Upper lobe of left lung (tissue), 6 donors: Measurements from ENCODE around the gene C3orf18. TPM values are rescaled to one million over a fixed set of nuclear protein-coding genes. Genes with fewer than 3 reads are reported as not detected.
A peak's percentile ranks its signal among the peaks of the same experiment; 100 is the strongest.

Experiments
- ATAC-seq, 2 donors: fragments of 200-7000 bp; cut with Tn5 transposase; one replicate each; pipeline ENCODE4 v1.9.1; 2022; ENCODE audit warnings: mild to moderate bottlenecking in 2 of 2, moderate library complexity in 2 of 2; ENCODE audit not compliant: low FRiP score in 2 of 2
- DNase-seq, 2 donors: peaks; one replicate each; pipeline ENCODE4 v3.0.0-alpha.2; 2019 to 2020
- H3K27ac ChIP-seq, 4 donors: fragments of 200-600 bp; sonication (generic); one replicate each; pipeline ENCODE4 v1.5.1; 2016 to 2019
- H3K27me3 ChIP-seq, 4 donors: fragments of 200-600 bp; sonication (generic); one replicate each; pipeline ENCODE4 v1.5.1; 2017 to 2019
- H3K36me3 ChIP-seq, 4 donors: fragments of 200-600 bp; sonication (generic); one replicate each; pipeline ENCODE4 v1.5.1; 2016 to 2019
- H3K4me1 ChIP-seq, 4 donors: fragments of 200-600 bp; sonication (generic); one replicate each; pipeline ENCODE4 v1.5.1; 2018 to 2019
- H3K4me3 ChIP-seq, 4 donors: fragments of 200-600 bp; sonication (generic); one replicate each; pipeline ENCODE4 v1.5.1; 2017 to 2019; ENCODE audit warnings: mild to moderate bottlenecking in 2 of 4, moderate library complexity in 1 of 4
- H3K9me3 ChIP-seq, 4 donors: fragments of 200-600 bp; sonication (generic); one replicate each; pipeline ENCODE4 v1.5.1; 2018 to 2019
- CTCF ChIP-seq, 6 experiments: fragments of 450-650 bp in 4 of 6; fragments of 200-600 bp in 2 of 6; sonication (generic) in 2 of 6; IDR thresholded peaks; one replicate each; pipeline ENCODE4 v1.5.1; 2016 to 2019; ENCODE audit warnings: antibody characterized with exemption in 6 of 6
- EP300 ChIP-seq, 4 donors: sonication (generic); formaldehyde crosslinking; IDR thresholded peaks; one replicate each; pipeline ENCODE4 v1.5.1; 2017; ENCODE audit warnings: antibody characterized with exemption in 4 of 4, control low read depth in 2 of 4
- POLR2A ChIP-seq, 4 donors: fragments of 450-650 bp; IDR thresholded peaks; one replicate each; pipeline ENCODE4 v1.5.1; 2016 to 2017; ENCODE audit warnings: antibody characterized with exemption in 4 of 4, mild to moderate bottlenecking in 2 of 4
- POLR2AphosphoS5 ChIP-seq, 2 donors: sonication (generic); formaldehyde crosslinking; IDR thresholded peaks; one replicate each; pipeline ENCODE4 v1.5.1; 2017; ENCODE audit warnings: antibody characterized with exemption in 2 of 2
- WGBS, 2 donors: methylation state at CpG; one replicate each; pipeline ENCODE4 v1.1.5; 2017 to 2018; 5-methylcytosine and 5-hydroxymethylcytosine counted together
- total RNA-seq, 6 donors: library from RNA; depleted of rRNA in 4 of 6; stranded (reverse); fragments of >200 nt in 4 of 6; gene quantifications; one replicate each; pipeline versions ENCODE4 v1.1.0 to v1.2.1, GENCODE V29; 2016 to 2021
- donor health status: DM: no; HTN: no; CAD: no; lungs with moderate emphysema.
- donor health status: DM: no; HTN: yes; CAD: no; lungs with severe emphysema.

Gene C3orf18
- total RNA-seq, 6 donors from 2014 or later: 4.7 to 7.5 (median 5.7) TPM

DNA sequence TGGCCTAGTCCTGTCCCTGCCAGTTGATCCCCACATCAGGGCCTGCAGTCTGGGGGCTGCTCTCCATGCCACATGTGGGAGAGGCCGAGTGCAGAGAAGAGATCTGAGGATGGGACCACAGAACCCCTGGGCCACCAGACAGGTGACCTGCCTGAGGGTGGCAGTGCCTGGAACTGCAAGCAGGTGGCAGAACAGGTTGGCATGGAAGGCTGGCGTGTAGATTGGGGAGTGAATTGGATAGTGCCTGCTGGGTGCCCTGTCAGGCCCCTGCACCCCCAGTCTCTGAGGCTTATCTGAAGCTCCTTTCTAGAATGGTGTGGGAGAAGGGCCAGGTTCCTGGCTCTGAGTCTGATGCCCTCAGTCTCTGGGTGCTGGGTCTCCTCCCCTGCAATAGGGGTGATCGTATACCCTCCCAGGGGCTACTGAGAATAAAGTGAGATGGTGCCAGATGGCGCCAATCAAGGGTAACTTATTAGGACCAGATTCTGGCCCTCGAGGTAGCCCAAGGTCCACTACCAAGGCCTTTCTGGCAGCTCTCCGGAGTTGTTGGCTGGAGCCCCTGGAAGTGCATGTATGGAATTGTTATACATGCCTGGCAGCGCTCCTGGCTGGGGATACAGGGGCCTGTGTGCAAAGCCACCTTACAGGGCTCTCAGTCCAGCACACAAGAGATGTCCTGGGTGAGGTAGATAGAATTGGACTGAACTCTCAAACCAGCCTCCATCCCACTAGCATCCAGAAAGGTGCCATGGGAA lies 15.7 kb downstream of the C3orf18 start:
- ATAC-seq (no peak), DNase-seq (no peak)
- Histone ChIP-seq H3K36me3 (no peaks in the 10 kb centered on the region), H3K27ac (no peak overlapping the region), H3K27me3 (no peaks in the 10 kb centered on the region), H3K9me3 (no peaks in the 10 kb centered on the region), H3K4me3 (no peak overlapping the region), H3K4me1 (no peaks in the 10 kb centered on the region)
- WGBS, 2 donors: 74 to 83% methylated on average over 6 to 7 of the region's 7 CpGs
- TF ChIP-seq EP300 (IDR thresholded peaks at IDR 0.05): no peak
- no peak for TF ChIP-seq POLR2AphosphoS5 (IDR thresholded peaks at IDR 0.05)
- TF ChIP-seq POLR2A (IDR thresholded peaks at IDR 0.05): no peak
- no peak for TF ChIP-seq CTCF (IDR thresholded peaks at IDR 0.05)

- no peak for TF ChIP-seq POLR2A (IDR thresholded peaks at IDR 0.05)
- TF ChIP-seq EP300 (IDR thresholded peaks at IDR 0.05): no peak
- TF ChIP-seq POLR2AphosphoS5 (IDR thresholded peaks at IDR 0.05): no peak
- no peak for TF ChIP-seq CTCF (IDR thresholded peaks at IDR 0.05)
- Histone ChIP-seq H3K4me3 (no peak overlapping the region), H3K36me3 (no peaks in the 10 kb centered on the region), H3K9me3 (no peaks in the 10 kb centered on the region), H3K27ac (no peak overlapping the region), H3K4me1 (no peaks in the 10 kb centered on the region), H3K27me3 (no peaks in the 10 kb centered on the region)
- no peak for DNase-seq
- 58 to 59% methylated on average over 9 of the region's 9 CpGs for WGBS, 2 donors
- no peak for ATAC-seq
Measured at GRCh38 chr3:50551054-50551659, 16.4 kb downstream of the C3orf18 start.

GRCh38 chr3:50550079-50550736 lies 17.3 kb downstream of the C3orf18 start:
- Histone ChIP-seq H3K27me3 (no peaks in the 10 kb centered on the region), H3K9me3 (no peaks in the 10 kb centered on the region), H3K36me3 (no peaks in the 10 kb centered on the region), H3K27ac (no peak overlapping the region), H3K4me1 (no peaks in the 10 kb centered on the region), H3K4me3 (no peak overlapping the region)
- ATAC-seq (peak; percentile 7 to 67), DNase-seq (peak; percentile 40 to 71)
- no peak for TF ChIP-seq POLR2A (IDR thresholded peaks at IDR 0.05)
- TF ChIP-seq EP300 (IDR thresholded peaks at IDR 0.05): no peak
- TF ChIP-seq CTCF (IDR thresholded peaks at IDR 0.05): peak; percentile 50 to 84 (median 69)
- TF ChIP-seq POLR2AphosphoS5 (IDR thresholded peaks at IDR 0.05): no peak
- 53 to 55% methylated on average over 6 to 13 of the region's 13 CpGs for WGBS, 2 donors

DNA sequence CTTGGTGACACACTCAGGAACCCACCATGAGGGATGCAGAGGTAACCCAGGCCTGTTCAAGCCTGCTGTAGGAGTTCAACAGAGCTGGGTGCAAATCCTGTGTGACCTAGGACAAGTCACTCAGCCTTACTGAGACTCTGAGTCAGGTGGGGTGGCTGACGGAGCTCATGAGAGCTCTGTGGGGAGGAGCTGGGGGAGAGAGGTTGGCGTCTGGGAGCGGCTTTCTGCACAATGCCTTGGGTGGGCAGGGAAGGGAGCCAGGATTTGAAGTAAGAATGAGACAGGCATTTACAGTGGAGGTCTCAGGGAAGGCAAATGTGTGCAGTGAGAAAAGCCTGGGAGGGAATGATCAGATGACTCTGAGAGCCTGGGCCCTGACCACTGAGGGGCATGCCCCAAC lies 18.3 kb downstream of the C3orf18 start:
- no peak overlapping the region for H3K27ac ChIP-seq
- ATAC-seq: no peak
- WGBS, 2 donors: 84 to 89% methylated on average over 3 of the region's 3 CpGs
- H3K4me3 ChIP-seq: no peak overlapping the region
- no peaks in the 10 kb centered on the region for H3K27me3 ChIP-seq
- no peaks in the 10 kb centered on the region for H3K36me3 ChIP-seq
- no peak for DNase-seq
- no peak for TF ChIP-seq EP300 (IDR thresholded peaks at IDR 0.05)
- no peaks in the 10 kb centered on the region for H3K9me3 ChIP-seq
- no peaks in the 10 kb centered on the region for H3K4me1 ChIP-seq

DNA sequence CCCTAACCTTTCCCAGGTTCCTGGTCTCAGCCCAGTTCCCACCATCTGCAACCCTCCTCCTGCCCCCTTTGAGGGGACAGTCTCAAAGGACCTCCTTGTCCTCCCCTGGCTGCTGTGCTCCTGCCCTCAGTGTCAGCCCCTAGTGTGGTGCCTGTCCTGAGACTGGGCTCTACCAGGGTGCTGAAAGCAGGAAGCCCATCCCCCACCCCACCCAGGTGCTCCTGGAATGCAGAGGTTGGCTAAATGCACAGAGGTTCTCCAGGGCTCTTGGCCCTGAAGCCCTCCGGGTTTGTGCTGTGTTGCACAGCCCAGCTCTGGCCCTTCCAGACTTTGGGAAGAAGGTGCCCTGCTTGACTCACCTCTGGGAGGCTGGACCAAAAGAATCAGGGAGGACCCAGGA lies 21.8 kb downstream of the C3orf18 start:
- no peaks in the 10 kb centered on the region for H3K27me3 ChIP-seq
- no peak for DNase-seq
- H3K9me3 ChIP-seq: no peaks in the 10 kb centered on the region
- no peak overlapping the region for H3K4me3 ChIP-seq
- TF ChIP-seq EP300 (IDR thresholded peaks at IDR 0.05) (no peak), POLR2A (IDR thresholded peaks at IDR 0.05) (no peak), CTCF (IDR thresholded peaks at IDR 0.05) (no peak), POLR2AphosphoS5 (IDR thresholded peaks at IDR 0.05) (no peak)
- H3K4me1 ChIP-seq: no peaks in the 10 kb centered on the region
- no peak for ATAC-seq
- no CpG with 5 or more reads among the region's 1 CpG for WGBS, 2 donors
- H3K27ac ChIP-seq: no peak overlapping the region
- H3K36me3 ChIP-seq: no peaks in the 10 kb centered on the region
